ENCODE results near the gene NCOR2. TPM values are rescaled to one million over a fixed set of nuclear protein-coding genes. Genes with fewer than 3 reads are reported as not detected.

The NCOR2 gene
- total and polyA plus RNA-seq, 12 donors: 16.9 to 243 (median 173) TPM

- WGBS, 4 donors: 91 to 97% (median 92%) methylated on average over 8 of the region's 8 CpGs
- Histone ChIP-seq H3K27me3 (no peaks in the 10 kb centered on the region), H3K36me3 (replicated peaks in 1 of 2) (no peaks in the 10 kb centered on the region), H3K9me3 (replicated peaks in 1 of 3) (no peaks in the 10 kb centered on the region), H3K27ac (no peak overlapping the region), H3K4me3 (no peak overlapping the region), H3K4me1 (replicated peaks in 1 of 2) (peaks cover 0 to 8% of the 10 kb centered on the region in 2 donors)
- DNase-seq: no peak
- TF ChIP-seq POLR2A (IDR thresholded peaks at IDR 0.05): no peak
- intact Hi-C loops (cut with DNase I): no loop called here
These were observed 34.3 kb upstream of the NCOR2 start for GRCh38 chr12:124601706-124602105.

DNA sequence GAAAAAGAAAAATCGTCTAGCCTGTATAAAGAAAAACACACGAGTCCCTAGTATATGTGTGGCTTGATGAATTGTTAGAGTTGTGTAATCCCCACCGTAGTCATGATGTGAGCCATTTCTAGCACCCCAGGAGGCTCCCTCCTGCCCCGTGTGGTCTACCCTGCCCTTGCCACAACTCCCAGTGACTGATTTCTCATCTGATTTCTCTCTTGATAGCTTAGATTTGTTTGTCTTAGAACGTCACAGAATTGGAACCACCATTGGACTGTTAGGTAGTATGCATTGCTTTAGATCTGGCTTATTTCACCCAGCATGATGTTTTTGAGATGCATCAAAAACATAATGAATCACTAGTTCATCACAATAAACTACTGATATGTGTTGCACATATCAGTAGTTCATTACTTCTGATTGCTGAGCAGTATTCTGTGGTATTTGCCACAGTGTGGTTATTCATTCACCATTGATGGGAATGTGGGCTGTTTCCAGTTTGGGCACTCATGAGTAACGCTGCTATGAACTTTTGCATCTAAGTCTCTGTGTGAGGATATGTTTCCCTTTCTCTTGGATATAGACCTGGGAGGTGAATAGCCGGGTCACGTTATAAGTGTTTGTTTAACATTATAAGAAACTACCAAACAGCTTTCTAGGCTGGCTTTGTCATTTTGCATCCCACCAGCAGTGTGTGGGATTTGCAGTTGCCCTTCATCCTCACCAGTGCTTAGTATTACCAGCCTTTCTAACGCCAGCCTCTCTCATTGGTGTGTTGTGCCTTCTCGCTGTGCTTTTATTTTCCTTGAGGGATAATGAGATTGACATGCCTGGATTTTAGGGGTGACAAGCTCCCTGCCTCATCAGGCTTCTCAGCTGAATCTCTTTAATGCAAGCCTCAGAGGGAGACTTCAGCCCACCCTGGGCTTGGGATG lies 31.9 kb upstream of the NCOR2 start:
- Histone ChIP-seq H3K4me3 (no peak overlapping the region), H3K9me3 (replicated peaks in 1 of 3) (no peaks in the 10 kb centered on the region), H3K4me1 (replicated peaks in 1 of 2) (peaks cover 0 to 8% of the 10 kb centered on the region in 2 donors), H3K27ac (no peak overlapping the region), H3K36me3 (replicated peaks in 1 of 2) (no peaks in the 10 kb centered on the region), H3K27me3 (no peaks in the 10 kb centered on the region)
- WGBS, 4 donors: 65 to 75% (median 73%) methylated on average over 10 of the region's 10 CpGs
- intact Hi-C loops (cut with DNase I): no loop called here
- no peak for DNase-seq
- TF ChIP-seq, protein P1, sequence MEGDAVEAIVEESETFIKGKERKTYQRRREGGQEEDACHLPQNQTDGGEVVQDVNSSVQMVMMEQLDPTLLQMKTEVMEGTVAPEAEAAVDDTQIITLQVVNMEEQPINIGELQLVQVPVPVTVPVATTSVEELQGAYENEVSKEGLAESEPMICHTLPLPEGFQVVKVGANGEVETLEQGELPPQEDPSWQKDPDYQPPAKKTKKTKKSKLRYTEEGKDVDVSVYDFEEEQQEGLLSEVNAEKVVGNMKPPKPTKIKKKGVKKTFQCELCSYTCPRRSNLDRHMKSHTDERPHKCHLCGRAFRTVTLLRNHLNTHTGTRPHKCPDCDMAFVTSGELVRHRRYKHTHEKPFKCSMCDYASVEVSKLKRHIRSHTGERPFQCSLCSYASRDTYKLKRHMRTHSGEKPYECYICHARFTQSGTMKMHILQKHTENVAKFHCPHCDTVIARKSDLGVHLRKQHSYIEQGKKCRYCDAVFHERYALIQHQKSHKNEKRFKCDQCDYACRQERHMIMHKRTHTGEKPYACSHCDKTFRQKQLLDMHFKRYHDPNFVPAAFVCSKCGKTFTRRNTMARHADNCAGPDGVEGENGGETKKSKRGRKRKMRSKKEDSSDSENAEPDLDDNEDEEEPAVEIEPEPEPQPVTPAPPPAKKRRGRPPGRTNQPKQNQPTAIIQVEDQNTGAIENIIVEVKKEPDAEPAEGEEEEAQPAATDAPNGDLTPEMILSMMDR (IDR thresholded peaks at IDR 0.05): peak in 1 of 6 experiments; percentile 15
- no peak for TF ChIP-seq POLR2A (IDR thresholded peaks at IDR 0.05)

- 85 to 93% (median 91%) methylated on average over 1 to 2 of the region's 2 CpGs for WGBS, 4 donors
- intact Hi-C loops (cut with DNase I): no loop called here
- Histone ChIP-seq H3K9me3 (replicated peaks in 1 of 3) (no peaks in the 10 kb centered on the region), H3K36me3 (replicated peaks in 1 of 2) (no peaks in the 10 kb centered on the region), H3K27me3 (no peaks in the 10 kb centered on the region), H3K4me1 (replicated peaks in 1 of 2) (peaks cover 3% of the 10 kb centered on the region in 2 donors), H3K4me3 (no peak overlapping the region), H3K27ac (no peak overlapping the region)
- no peak for DNase-seq
- TF ChIP-seq, protein P1 (IDR thresholded peaks at IDR 0.05): no peak
- TF ChIP-seq POLR2A (IDR thresholded peaks at IDR 0.05): no peak
These were observed 29.6 kb upstream of the NCOR2 start for GRCh38 chr12:124597041-124597440.

- Histone ChIP-seq H3K36me3 (replicated peaks in 1 of 2) (no peaks in the 10 kb centered on the region), H3K4me3 (no peak overlapping the region), H3K27me3 (no peaks in the 10 kb centered on the region), H3K27ac (no peak overlapping the region), H3K9me3 (replicated peaks in 1 of 3) (no peaks in the 10 kb centered on the region), H3K4me1 (replicated peaks in 1 of 2) (peaks cover 10 to 19% of the 10 kb centered on the region in 2 donors)
- no peak for DNase-seq
- TF ChIP-seq, protein P1 (IDR thresholded peaks at IDR 0.05): no peak
- no peak for TF ChIP-seq POLR2A (IDR thresholded peaks at IDR 0.05)
- 74 to 93% (median 82%) methylated on average over 4 of the region's 4 CpGs for WGBS, 4 donors
- intact Hi-C loops (cut with DNase I): no loop called here
These were observed 28.0 kb upstream of the NCOR2 start for GRCh38 chr12:124595444-124595843.
